ENCODE measurements around the gene GALNT2. TPM values are rescaled to one million over a fixed set of nuclear protein-coding genes. Genes with fewer than 3 reads are reported as not detected.

GALNT2 gene
- total and polyA plus RNA-seq, 2 of the 13 experiments (the other 11 are each of a cell fraction or from before 2014, with no cell fraction given) = 39.3 to 39.6 TPM

GRCh38 chr1:230158415-230159291 is 91.6 kb downstream of the GALNT2 start (continued):
- TF ChIP-seq SKIL (CRISPR knock-in tag; IDR thresholded peaks at IDR 0.05; ENCODE audit: borderline replicate concordance) = peak; percentile 99
- TF ChIP-seq NAIF1 (CRISPR knock-in tag; IDR thresholded peaks at IDR 0.05; ENCODE audit: borderline replicate concordance) = 0 out of 2 replicates have a peak, but pooled peaks have one; percentile 41
- peak; percentile 71; the same call in 1 of the 2 replicates for TF ChIP-seq SNAPC2 (CRISPR knock-in tag; IDR thresholded peaks at IDR 0.05)
- TF ChIP-seq ZXDC (CRISPR knock-in tag; IDR thresholded peaks at IDR 0.05) = no peak; the same call in 1 of the 2 replicates
- TF ChIP-seq ADNP (CRISPR knock-in tag; IDR thresholded peaks at IDR 0.05) = no peak
- TF ChIP-seq ZNF331 (CRISPR knock-in tag; IDR thresholded peaks at IDR 0.05) = 0 out of 2 replicates have a peak, but pooled peaks have one; percentile 40
- TF ChIP-seq ZFY (CRISPR knock-in tag; IDR thresholded peaks at IDR 0.05) = no peak; the same call in none of the 2 replicates
- TF ChIP-seq ZNF225 (CRISPR knock-in tag; IDR thresholded peaks at IDR 0.05) = no peak; the same call in 1 of the 2 replicates
- TF ChIP-seq FOSL2 (CRISPR knock-in tag; IDR thresholded peaks at IDR 0.05) = peak; percentile 91
- TF ChIP-seq ELK4 (CRISPR knock-in tag; IDR thresholded peaks at IDR 0.05; ENCODE audit: borderline replicate concordance) = no peak
- TF ChIP-seq PBX3 (CRISPR knock-in tag; IDR thresholded peaks at IDR 0.05; ENCODE audit: borderline replicate concordance) = no peak
- TF ChIP-seq MED1 (CRISPR knock-in tag; IDR thresholded peaks at IDR 0.05) = peak; percentile 96
- TF ChIP-seq MATR3 (CRISPR knock-in tag; IDR thresholded peaks at IDR 0.05) = no peak
- TF ChIP-seq PHF8 (CRISPR knock-in tag; IDR thresholded peaks at IDR 0.05) = no peak
- peak; percentile 16; the same call in 1 of the 2 replicates for TF ChIP-seq ZBTB39 (CRISPR knock-in tag; IDR thresholded peaks at IDR 0.05)
- 0 out of 2 replicates have a peak, but pooled peaks have one; percentile 7 for TF ChIP-seq GABPB1 (CRISPR knock-in tag; IDR thresholded peaks at IDR 0.05)
- no peak for TF ChIP-seq ZFYVE20 (CRISPR knock-in tag; IDR thresholded peaks at IDR 0.05; ENCODE audit: borderline replicate concordance, low read depth)
- TF ChIP-seq LCORL (IDR thresholded peaks at IDR 0.05) = no peak
- peak; percentile 93 for TF ChIP-seq LCORL (CRISPR knock-in tag; IDR thresholded peaks at IDR 0.05)
- peak; percentile 83 for TF ChIP-seq ZMYM4 (CRISPR knock-in tag; IDR thresholded peaks at IDR 0.05)

All from HepG2 (cell line).